OCI-LY7 (cell line): ENCODE results near the gene SLC30A1. TPM values are rescaled to one million over a fixed set of nuclear protein-coding genes. Genes with fewer than 3 reads are reported as not detected.

Source experiments
- BruUV-seq: library from RNA; stranded (reverse); fragments of 400-500 nt; replicated peaks from 2 replicates; lab custom pipeline; 2021; lab: Mats Ljungman, UMichigan
- CTCF ChIA-PET: fragments of 300-600 bp; sonication (Branson Sonifier 250); formaldehyde crosslinking; loops from one replicate; lab custom pipeline; 2022; ENCODE audit warnings: antibody characterized with exemption; ENCODE audit not compliant: unreplicated experiment; lab: Charles Lee
- POLR2A ChIA-PET: fragments of 300-600 bp; sonication (Branson Sonifier 250); formaldehyde crosslinking; loops from one replicate; lab custom pipeline; 2022; ENCODE audit warnings: antibody characterized with exemption; lab: Charles Lee
- DNase-seq: peaks from one replicate; pipeline ENCODE4 v3.0.0-alpha.2; 2015; ENCODE audit warnings: low spot score
- H2AFZ ChIP-seq: fragments of 200-600 bp; sonication (generic), shearing (Covaris generic); 2 replicates; pipeline ENCODE4 v1.6.1; 2014; ENCODE audit warnings: mild to moderate bottlenecking, antibody characterized with exemption, low read length, moderate library complexity
- H3K27ac ChIP-seq: fragments of 200-600 bp; sonication (generic); 2 replicates; pipeline ENCODE4 v1.5.1; 2014; ENCODE audit warnings: mixed run types, low read depth, mild to moderate bottlenecking, moderate library complexity, low read length, inconsistent platforms; ENCODE audit not compliant: poor library complexity, severe bottlenecking
- H3K36me3 ChIP-seq: fragments of 200-600 bp; sonication (generic); 2 replicates; pipeline ENCODE4 v1.6.1; 2014; ENCODE audit warnings: mild to moderate bottlenecking, antibody characterized with exemption, low read length, moderate library complexity, mixed read lengths; ENCODE audit not compliant: insufficient read depth
- H3K4me1 ChIP-seq: fragments of 200-600 bp; sonication (generic); 2 replicates; pipeline ENCODE4 v1.5.1; 2014; ENCODE audit warnings: mild to moderate bottlenecking, low read length; ENCODE audit not compliant: insufficient read depth, poor library complexity, severe bottlenecking
- H3K4me2 ChIP-seq: fragments of 200-600 bp; sonication (generic); 2 replicates; pipeline ENCODE4 v1.6.1; 2014; ENCODE audit warnings: mild to moderate bottlenecking, low read length
- H3K4me3 ChIP-seq: fragments of 200-600 bp; sonication (generic); 2 replicates; pipeline ENCODE4 v1.5.1; 2014; ENCODE audit warnings: mild to moderate bottlenecking, low read depth, low read length; ENCODE audit not compliant: poor library complexity, severe bottlenecking
- H3K79me2 ChIP-seq: fragments of 200-600 bp; sonication (generic); 2 replicates; pipeline ENCODE4 v1.6.1; 2016; ENCODE audit warnings: low read depth, mild to moderate bottlenecking, low read length, moderate library complexity, mixed read lengths; ENCODE audit not compliant: insufficient read depth
- H3K9me2 ChIP-seq: fragments of 200-600 bp; sonication (generic); 2 replicates; pipeline ENCODE4 v1.6.1; 2016; ENCODE audit warnings: mild to moderate bottlenecking, low read length, mixed read lengths; ENCODE audit not compliant: insufficient read depth
- H3K9me3 ChIP-seq: fragments of 200-600 bp; sonication (generic); 2 replicates; pipeline ENCODE4 v1.6.1; 2014; ENCODE audit warnings: mild to moderate bottlenecking, mixed run types, low read length, mixed read lengths
- H4K20me1 ChIP-seq: fragments of 200-600 bp; sonication (generic); 2 replicates; pipeline ENCODE4 v1.6.1; 2014; ENCODE audit warnings: mild to moderate bottlenecking, antibody characterized with exemption, low read length, moderate library complexity, mixed read lengths; ENCODE audit not compliant: insufficient read depth
- CTCF ChIP-seq: fragments of 200-600 bp; sonication (generic); conservative IDR thresholded peaks from 2 replicates; pipeline ENCODE4 v1.5.1; 2014; ENCODE audit warnings: mild to moderate bottlenecking, antibody characterized with exemption, low read length, moderate library complexity, mixed read lengths
- EZH2phosphoT487 ChIP-seq: fragments of 200-600 bp; sonication (generic); IDR thresholded peaks from 2 replicates; pipeline ENCODE4 v1.6.1; 2018; ENCODE audit warnings: low read depth, borderline replicate concordance, mild to moderate bottlenecking, mixed run types, antibody characterized with exemption, low read length, moderate library complexity, mixed read lengths
- intact Hi-C: fragments of 100-400 bp; cut with micrococcal nuclease; formaldehyde crosslinking; loops from one replicate; pipeline ENCODE4 v1.10.0; 2022; ENCODE audit not compliant: unreplicated experiment
- total RNA-seq, 2 experiments: library from RNA; depleted of rRNA in 1 of 2; stranded (reverse); fragments of >200 nt in 1 of 2; shearing (Covaris generic) in 1 of 2; gene quantifications; 2 replicates each; pipeline ENCODE4 v1.2.3, GENCODE V29; 2014 to 2022

The SLC30A1 gene
- total RNA-seq, 2 experiments from 2014 or later: 6.1 to 7.9 TPM

DNA sequence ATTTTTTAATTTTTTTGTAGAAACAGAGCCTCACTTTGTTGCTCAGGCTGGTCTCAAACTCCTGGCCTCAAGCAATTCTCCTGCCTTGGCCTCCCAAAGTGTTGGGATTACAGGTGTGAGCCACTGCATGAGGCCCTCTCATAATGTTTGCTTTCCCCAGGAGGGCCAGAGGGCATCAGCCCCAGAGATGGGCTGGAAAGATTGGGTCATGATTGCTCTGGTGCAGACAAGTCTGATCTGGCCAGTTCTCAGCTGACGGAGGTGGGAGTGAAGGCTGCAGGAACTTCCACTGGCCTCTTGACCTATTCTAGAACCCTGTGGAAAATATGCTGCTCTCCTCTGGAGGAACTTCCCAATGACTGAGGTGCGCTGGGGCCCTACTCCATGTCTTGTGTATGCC lies 43.6 kb downstream of the SLC30A1 start:
- POLR2A ChIA-PET: no interaction called here
- H3K4me3 ChIP-seq: no peak overlapping the region
- CTCF ChIA-PET: no interaction called here
- H3K79me2 ChIP-seq: no peaks in the 10 kb centered on the region
- no peak overlapping the region for H2AFZ ChIP-seq
- BruUV-seq: no TSS peak
- no peak for TF ChIP-seq CTCF
- no peak for TF ChIP-seq EZH2phosphoT487
- H3K9me3 ChIP-seq: no peaks in the 10 kb centered on the region
- H3K4me2 ChIP-seq: no peak overlapping the region
- H4K20me1 ChIP-seq: no peaks in the 10 kb centered on the region
- no peaks in the 10 kb centered on the region for H3K9me2 ChIP-seq
- H3K27ac ChIP-seq: no peak overlapping the region
- H3K36me3 ChIP-seq: no peaks in the 10 kb centered on the region
- peaks cover 5% of the 10 kb centered on the region for H3K4me1 ChIP-seq
- no peak for DNase-seq
- intact Hi-C loops: no loop called here

DNA sequence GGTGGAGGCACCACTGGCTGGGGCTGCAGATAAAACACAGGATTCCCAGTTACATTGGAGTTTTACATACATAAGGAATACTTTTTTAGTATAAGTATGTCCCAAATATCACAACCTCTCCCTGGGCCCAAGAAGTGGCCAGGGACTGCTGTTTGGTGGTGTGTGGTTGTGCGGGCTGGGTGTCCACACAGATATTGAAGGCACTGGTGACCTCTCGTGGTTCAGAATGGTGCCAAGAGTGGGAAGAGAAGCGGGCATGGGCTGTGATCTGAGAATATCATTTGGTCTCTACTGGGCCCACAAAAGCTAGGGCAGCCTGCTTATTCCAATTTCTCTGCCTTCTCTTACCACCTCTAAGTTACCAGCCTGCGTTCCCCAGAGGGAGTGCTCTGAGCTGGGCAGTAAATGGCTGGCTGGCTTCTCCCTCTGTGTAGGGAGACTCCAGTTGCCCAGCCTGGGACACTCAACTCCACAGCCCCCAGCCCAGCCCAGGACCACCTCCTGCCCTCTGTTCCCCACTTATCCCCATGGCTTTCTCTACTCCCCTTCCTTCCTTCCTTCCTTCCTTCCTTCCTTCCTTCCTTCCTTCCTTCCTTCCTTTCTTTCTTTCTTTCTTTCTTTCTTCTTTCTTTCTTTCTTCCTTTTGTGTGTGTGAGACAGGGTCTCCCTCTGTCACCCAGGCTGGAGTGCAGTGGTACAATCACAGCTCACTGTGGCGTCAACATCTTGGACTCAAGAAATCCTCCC lies 44.2 kb downstream of the SLC30A1 start:
- Histone ChIP-seq H4K20me1 (no peaks in the 10 kb centered on the region), H3K9me2 (no peaks in the 10 kb centered on the region), H2AFZ (no peak overlapping the region), H3K36me3 (no peaks in the 10 kb centered on the region), H3K27ac (no peak overlapping the region), H3K4me1 (peaks cover 5% of the 10 kb centered on the region), H3K79me2 (no peaks in the 10 kb centered on the region), H3K9me3 (no peaks in the 10 kb centered on the region), H3K4me3 (no peak overlapping the region), H3K4me2 (no peak overlapping the region)
- no TSS peak for BruUV-seq
- no peak for DNase-seq
- intact Hi-C loops: no loop called here
- ChIA-PET POLR2A (no interaction called here), CTCF (no interaction called here)
- TF ChIP-seq EZH2phosphoT487 (no peak), CTCF (no peak)

GRCh38 chr1:211532088-211532444 lies 46.9 kb downstream of the SLC30A1 start:
- Histone ChIP-seq H3K4me1 (peaks cover 23% of the 10 kb centered on the region), H3K36me3 (no peaks in the 10 kb centered on the region), H3K4me3 (no peak overlapping the region), H3K79me2 (no peaks in the 10 kb centered on the region), H3K4me2 (no peak overlapping the region), H4K20me1 (no peaks in the 10 kb centered on the region), H3K9me3 (no peaks in the 10 kb centered on the region), H3K27ac (no peak overlapping the region), H3K9me2 (no peaks in the 10 kb centered on the region), H2AFZ (no peak overlapping the region)
- POLR2A ChIA-PET: interaction anchor here (1.2 kb wide), 1 partner anchor 71 kb away, joined by 3 read pairs; no protein-coding TSS in a partner anchor
- CTCF ChIA-PET: no interaction called here
- intact Hi-C loops: no loop called here
- BruUV-seq: no TSS peak
- no peak for DNase-seq
- TF ChIP-seq CTCF: no peak
- TF ChIP-seq EZH2phosphoT487: no peak
